CD4-positive, alpha-beta T cell treated with Interleukin-17A for 1 hour (primary cell): ENCODE results near the gene PTGIS.

Experiments
- DNase-seq: peaks from one replicate; pipeline ENCODE4 v3.0.0-alpha.2; 2020

Gene PTGIS

GRCh38 chr20:49466114-49466912, 101.6 kb downstream of the PTGIS start:
- no peak for DNase-seq

DNA sequence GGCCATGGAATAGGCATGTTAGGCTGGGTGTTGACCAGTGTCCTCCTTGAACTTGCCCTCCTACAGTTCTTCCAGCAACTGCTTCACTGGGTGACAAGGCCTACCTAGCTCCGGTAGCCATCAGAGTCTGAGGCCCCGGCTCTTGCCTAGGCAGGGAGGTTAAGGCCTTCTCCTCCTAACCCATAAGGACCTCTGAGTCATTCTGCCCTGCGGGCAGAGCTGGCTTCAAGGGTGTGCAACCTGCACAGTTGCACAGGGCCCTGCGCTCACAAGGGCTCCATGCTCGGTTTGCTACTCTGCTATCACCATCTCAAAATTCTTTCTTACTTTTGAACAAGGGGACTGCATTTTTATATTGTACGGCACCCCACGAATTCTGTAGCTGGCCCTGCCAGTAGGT, 103.4 kb downstream of the PTGIS start:
- DNase-seq, result no peak

DNA sequence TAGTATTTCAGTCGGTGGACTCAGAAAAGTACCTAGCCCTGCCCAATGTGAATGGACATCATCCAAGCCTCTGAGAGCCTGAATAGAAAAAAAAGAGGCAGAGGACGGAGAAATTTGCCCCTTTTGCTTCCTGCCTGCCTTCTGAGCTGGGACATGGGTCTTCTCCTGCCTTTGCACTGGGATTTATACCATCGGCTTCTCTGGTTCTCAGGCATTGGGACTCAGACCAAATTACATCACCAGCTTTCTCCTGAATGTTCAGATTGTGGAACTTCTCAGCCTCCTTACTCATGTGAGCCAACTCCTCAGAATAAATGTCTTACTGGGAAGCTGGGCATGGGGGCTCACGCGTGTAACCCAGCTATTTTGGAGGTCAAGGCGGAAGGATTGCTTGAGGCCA, 105.3 kb downstream of the PTGIS start:
- no peak for DNase-seq

GRCh38 chr20:49461894-49462620, 105.9 kb downstream of the PTGIS start:
- no peak for DNase-seq

- DNase-seq, result no peak
Measured at GRCh38 chr20:49460916-49461315, 107.0 kb downstream of the PTGIS start.

DNA sequence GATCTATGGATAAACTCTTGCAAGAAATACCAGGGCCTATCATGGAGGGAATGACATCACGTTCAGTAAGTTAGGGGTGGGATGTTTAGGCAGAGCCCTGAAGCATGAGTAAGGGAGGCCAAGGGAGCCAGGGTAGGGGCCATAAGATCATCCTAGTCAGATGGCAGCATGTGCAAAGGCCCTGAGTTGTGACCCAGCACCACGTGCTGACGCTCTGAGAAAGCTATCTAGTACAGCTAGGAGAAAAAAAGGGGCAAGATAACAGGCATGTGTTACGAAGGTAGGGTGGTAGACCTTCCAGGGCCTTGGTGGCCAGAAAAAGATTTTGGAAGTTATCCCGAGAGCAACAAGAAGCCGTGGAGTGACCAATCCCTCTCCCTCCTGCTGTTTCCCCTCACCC, 107.8 kb downstream of the PTGIS start:
- DNase-seq, result no peak

DNA sequence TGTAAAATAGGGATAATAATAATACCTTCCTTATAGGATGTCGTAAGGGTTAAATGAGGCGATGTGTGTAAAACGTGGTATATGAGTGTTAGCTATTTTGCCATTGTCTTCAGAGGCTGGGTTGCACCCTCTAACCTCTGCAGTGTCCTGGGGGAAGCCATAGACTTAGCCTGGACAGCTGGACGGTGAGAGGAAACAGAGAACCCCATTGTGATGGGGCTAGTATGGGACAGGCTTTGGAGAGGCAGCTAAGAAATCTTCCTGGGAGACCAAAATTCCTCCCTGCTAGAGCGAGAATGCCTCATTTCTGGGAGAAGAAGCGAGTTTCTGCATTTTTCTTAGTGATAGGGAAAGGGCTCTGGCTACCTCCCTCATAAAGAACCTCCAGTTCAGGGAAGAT, 108.3 kb downstream of the PTGIS start:
- DNase-seq, result no peak

DNA sequence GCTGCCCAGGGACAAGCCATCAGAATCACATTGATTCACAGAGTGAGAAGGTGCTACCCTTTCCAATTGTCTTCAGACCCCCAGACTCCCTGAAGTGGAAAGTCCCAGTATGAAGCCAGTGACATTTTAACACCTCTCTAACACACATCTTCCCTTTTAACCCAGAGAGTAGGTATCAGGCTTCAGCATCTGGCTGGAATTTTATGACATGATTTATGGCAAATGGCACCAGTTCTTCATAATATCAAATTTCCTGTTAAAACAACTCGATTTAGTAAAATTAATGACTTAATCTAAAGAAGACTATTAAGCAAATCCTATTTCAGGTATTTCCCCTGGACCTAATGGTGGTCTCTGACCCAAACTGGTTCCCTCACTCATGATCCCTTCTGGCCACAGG, 110.5 kb downstream of the PTGIS start:
- DNase-seq, result no peak

DNA sequence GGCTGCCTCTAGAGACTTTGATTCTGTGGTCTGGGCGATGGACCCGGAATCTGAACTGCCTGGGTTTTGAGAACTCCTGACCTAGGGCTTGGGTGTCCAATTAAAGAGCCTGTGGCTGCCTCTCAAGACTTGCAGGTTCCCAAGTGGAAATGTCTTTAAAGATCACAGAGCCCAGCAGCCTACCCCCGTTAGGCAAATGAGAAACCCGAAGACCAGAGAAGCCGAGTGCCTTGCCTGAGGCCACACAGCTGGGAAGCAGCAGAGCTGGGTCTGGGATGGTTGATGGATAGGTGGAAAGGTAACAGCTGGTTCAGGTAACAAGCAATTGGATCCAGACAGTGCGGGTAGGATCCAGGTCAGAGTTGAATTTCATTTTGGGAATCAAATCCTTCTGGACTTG, 111.3 kb downstream of the PTGIS start:
- DNase-seq, result no peak

DNA sequence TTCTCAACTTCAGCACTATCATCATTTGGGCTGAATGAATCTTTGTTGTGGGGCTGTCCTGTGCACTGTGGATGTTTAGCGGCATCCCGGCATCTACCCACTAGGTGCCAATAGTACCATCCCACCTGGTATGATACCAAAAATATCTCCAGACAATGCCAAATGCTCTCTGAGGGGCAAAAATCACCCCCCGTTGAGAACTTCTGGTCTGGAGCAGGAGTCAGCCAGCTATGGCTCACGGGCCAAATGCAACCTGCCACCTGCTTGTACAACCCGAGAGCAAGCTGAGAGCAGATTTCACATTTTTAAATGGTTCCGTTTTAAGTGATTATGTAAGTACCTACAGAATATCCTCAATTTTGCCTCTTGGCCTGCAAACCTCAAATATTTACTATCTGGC, 112.2 kb downstream of the PTGIS start:
- no peak for DNase-seq
